Measurements from ENCODE around the gene TOR1B.

Gene TOR1B

GRCh38 chr9:129810116-129810515 lies 7.1 kb downstream of the TOR1B start:
- no peak overlapping the region for H3K4me2 ChIP-seq
- H3K36me3 ChIP-seq (ENCODE audit: insufficient read depth): no peaks in the 10 kb centered on the region
- no peaks in the 10 kb centered on the region for H4K20me1 ChIP-seq (ENCODE audit: insufficient read depth)
- no peaks in the 10 kb centered on the region for H3K79me2 ChIP-seq (ENCODE audit: insufficient read depth, low read depth)
- H3K4me1 ChIP-seq (ENCODE audit: low read depth, poor library complexity, severe bottlenecking): no peaks in the 10 kb centered on the region
- H3K27ac ChIP-seq: no peak overlapping the region
- H2AFZ ChIP-seq (ENCODE audit: low read depth): no peak overlapping the region
- no peak for TF ChIP-seq CTCF (conservative IDR thresholded peaks at IDR 0.05; ENCODE audit: low read depth, low read length)
- no peak overlapping the region for H3K9ac ChIP-seq
- no peaks in the 10 kb centered on the region for H3K27me3 ChIP-seq (ENCODE audit: insufficient read depth, low read depth)
- no peak overlapping the region for H3K4me3 ChIP-seq (IDR thresholded peaks at IDR 0.05; ENCODE audit: insufficient read depth, low read depth, low read length)

- TF ChIP-seq CTCF (conservative IDR thresholded peaks at IDR 0.05; ENCODE audit: low read depth, low read length): no peak
- Histone ChIP-seq H3K4me2 (no peak overlapping the region), H3K27me3 (ENCODE audit: insufficient read depth, low read depth) (no peaks in the 10 kb centered on the region), H3K4me3 (IDR thresholded peaks at IDR 0.05; ENCODE audit: insufficient read depth, low read depth, low read length) (no peak overlapping the region), H3K79me2 (ENCODE audit: insufficient read depth, low read depth) (no peaks in the 10 kb centered on the region), H3K4me1 (ENCODE audit: low read depth, poor library complexity, severe bottlenecking) (no peaks in the 10 kb centered on the region), H3K9ac (no peak overlapping the region), H3K36me3 (ENCODE audit: insufficient read depth) (no peaks in the 10 kb centered on the region), H3K27ac (no peak overlapping the region), H2AFZ (ENCODE audit: low read depth) (no peak overlapping the region), H4K20me1 (ENCODE audit: insufficient read depth) (no peaks in the 10 kb centered on the region)
These were observed 7.8 kb downstream of the TOR1B start for GRCh38 chr9:129810788-129811187.

- Histone ChIP-seq H3K36me3 (ENCODE audit: insufficient read depth) (0 out of 2 replicates have a peak, but pooled peaks cover 2% of the 10 kb centered on the region), H2AFZ (ENCODE audit: low read depth) (no peak overlapping the region)
- TF ChIP-seq CTCF (conservative IDR thresholded peaks at IDR 0.05; ENCODE audit: low read depth, low read length): no peak
These were observed 9.0 kb downstream of the TOR1B start for GRCh38 chr9:129811967-129812363.

GRCh38 chr9:129812385-129812784 lies 9.4 kb downstream of the TOR1B start:
- H4K20me1 ChIP-seq (ENCODE audit: insufficient read depth): no peaks in the 10 kb centered on the region
- no peak overlapping the region for H3K27ac ChIP-seq
- H2AFZ ChIP-seq (ENCODE audit: low read depth): no peak overlapping the region
- H3K4me3 ChIP-seq (IDR thresholded peaks at IDR 0.05; ENCODE audit: insufficient read depth, low read depth, low read length): no peak overlapping the region
- H3K79me2 ChIP-seq (ENCODE audit: insufficient read depth, low read depth): no peaks in the 10 kb centered on the region
- no peak for TF ChIP-seq CTCF (conservative IDR thresholded peaks at IDR 0.05; ENCODE audit: low read depth, low read length)
- H3K9ac ChIP-seq: no peak overlapping the region
- H3K4me1 ChIP-seq (ENCODE audit: low read depth, poor library complexity, severe bottlenecking): no peaks in the 10 kb centered on the region
- no peak overlapping the region for H3K4me2 ChIP-seq
- no peaks in the 10 kb centered on the region for H3K27me3 ChIP-seq (ENCODE audit: insufficient read depth, low read depth)
- 0 out of 2 replicates have a peak, but pooled peaks cover 4% of the 10 kb centered on the region for H3K36me3 ChIP-seq (ENCODE audit: insufficient read depth)

More at GRCh38 chr9:129811967-129812363, 9.0 kb downstream of the TOR1B start:
- no peak overlapping the region for H3K4me3 ChIP-seq (IDR thresholded peaks at IDR 0.05; ENCODE audit: insufficient read depth, low read depth, low read length)
- H3K4me1 ChIP-seq (ENCODE audit: low read depth, poor library complexity, severe bottlenecking): no peaks in the 10 kb centered on the region
- H3K79me2 ChIP-seq (ENCODE audit: insufficient read depth, low read depth): no peaks in the 10 kb centered on the region
- H3K9ac ChIP-seq: no peak overlapping the region
- no peak overlapping the region for H3K27ac ChIP-seq
- no peaks in the 10 kb centered on the region for H4K20me1 ChIP-seq (ENCODE audit: insufficient read depth)
- H3K4me2 ChIP-seq: no peak overlapping the region
- no peaks in the 10 kb centered on the region for H3K27me3 ChIP-seq (ENCODE audit: insufficient read depth, low read depth)

Data from KMS-11 (cell line).